ENCODE measurements around the gene STOML2. TPM values are rescaled to one million over a fixed set of nuclear protein-coding genes. Genes with fewer than 3 reads are reported as not detected.

STOML2 gene
- polyA plus RNA-seq, 3 donors from 2014 or later, result 79.7 to 155 (median 116) TPM

- Mint-ChIP-seq H3K4me3 (no peak overlapping the region), H3K27ac (peak overlapping the region in 2 of 6 donors; percentile 31 to 70), H3K27me3 (ENCODE audit: low read depth in 3 of 3) (peaks cover 4 to 8% (median 5%) of the 10 kb centered on the region in 3 donors), H3K36me3 (peaks cover 17 to 46% (median 37%) of the 10 kb centered on the region in 3 donors), H3K4me1 (peaks cover 0 to 6% of the 10 kb centered on the region in 2 donors), H3K9me3 (no peaks in the 10 kb centered on the region)
- DNase-seq, result no peak
Observed at GRCh38 chr9:35054871-35055644, 47.9 kb downstream of the STOML2 start.

- H3K4me3 Mint-ChIP-seq, result no peak overlapping the region
- peaks cover 12 to 39% (median 34%) of the 10 kb centered on the region in 3 donors for H3K36me3 Mint-ChIP-seq
- peak overlapping the region in 2 of 6 donors; percentile 6 to 70 for H3K27ac Mint-ChIP-seq
- no peak for DNase-seq
- peaks cover 0 to 6% of the 10 kb centered on the region in 2 donors for H3K4me1 Mint-ChIP-seq
- H3K27me3 Mint-ChIP-seq (ENCODE audit: low read depth in 3 of 3), result peaks cover 4 to 8% (median 5%) of the 10 kb centered on the region in 3 donors
- H3K9me3 Mint-ChIP-seq, result no peaks in the 10 kb centered on the region
Observed at GRCh38 chr9:35054185-35054835, 48.6 kb downstream of the STOML2 start.

GRCh38 chr9:35051069-35051967 lies 51.6 kb downstream of the STOML2 start:
- peak in 1 of 3 donors; percentile 28 for DNase-seq
- peaks cover 5 to 19% (median 14%) of the 10 kb centered on the region in 3 donors for H3K36me3 Mint-ChIP-seq
- H3K9me3 Mint-ChIP-seq, result no peaks in the 10 kb centered on the region
- no peak overlapping the region for H3K4me3 Mint-ChIP-seq
- peaks cover 0 to 2% (median 0%) of the 10 kb centered on the region in 3 donors for H3K27me3 Mint-ChIP-seq (ENCODE audit: low read depth in 3 of 3)
- H3K4me1 Mint-ChIP-seq, result peaks cover 0 to 6% of the 10 kb centered on the region in 2 donors
- H3K27ac Mint-ChIP-seq, result peak overlapping the region in 3 of 6 donors; percentile 32 to 82 (median 75)

Other genes with a start within 250 kb of the STOML2 start
- not detected for gene PHF24, start 144.8 kb downstream of the STOML2 start, polyA plus RNA-seq
- 1 to 10 TPM; 1.0 to 1.7 (median 1.4) TPM for gene DNAJB5, start 113.4 kb downstream of the STOML2 start, polyA plus RNA-seq
- 100 to 1,000 TPM; 173 to 252 (median 248) TPM for gene VCP, start 30.5 kb downstream of the STOML2 start, polyA plus RNA-seq
- gene FANCG, start 23.2 kb downstream of the STOML2 start, polyA plus RNA-seq, result 10 to 100 TPM in 2 of 3 donors, 1 to 10 TPM in 1; 9.5 to 15.0 (median 10.6) TPM
- 10 to 100 TPM; 23.6 to 38.9 (median 27.8) TPM for gene PIGO, start 6.5 kb downstream of the STOML2 start, polyA plus RNA-seq
- 10 to 100 TPM in 1 of 3 donors, 1 to 10 TPM in 2; 3.3 to 15.6 (median 5.3) TPM for gene ATOSB, start 12.7 kb upstream of the STOML2 start, polyA plus RNA-seq
- gene UNC13B, start 58.9 kb upstream of the STOML2 start, polyA plus RNA-seq, result under 1 TPM in 1 of 3 donors, not detected in 2; 0.07 TPM

All from immature natural killer cell (primary cell).